GM21526 (cell line): ENCODE results near the gene CNTN1.
"Not testable (repeated sequence)": the region's sequence is repeated elsewhere in the genome, so short reads cannot be mapped to it uniquely, and the experiment has no call there.

Source experiments
- ATAC-seq: cut with Tn5 transposase; IDR thresholded peaks from one replicate; pipeline ENCODE4 v1.9.1; 2021; ENCODE audit warnings: moderate library complexity; ENCODE audit not compliant: unreplicated experiment, low FRiP score

Gene CNTN1

DNA sequence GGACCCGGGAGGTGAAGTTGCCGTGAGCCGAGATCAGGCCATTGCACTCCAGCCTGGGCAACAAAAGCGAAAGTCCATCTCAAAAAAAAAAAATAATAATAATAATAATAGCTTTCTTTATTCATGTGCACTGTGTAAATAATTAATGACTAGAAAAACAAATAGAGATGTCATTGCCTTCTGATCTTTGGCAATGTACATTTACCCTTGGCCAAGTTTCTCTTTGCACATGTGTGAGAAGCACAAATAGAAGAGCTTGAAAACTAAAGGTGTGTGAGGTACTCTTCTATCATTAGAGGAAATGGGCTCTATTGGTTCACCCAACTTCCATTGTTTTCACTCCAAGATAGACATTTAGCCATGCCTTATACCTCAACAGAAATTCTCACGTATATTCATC, 325.8 kb downstream of the CNTN1 start:
- ATAC-seq, result no peak

DNA sequence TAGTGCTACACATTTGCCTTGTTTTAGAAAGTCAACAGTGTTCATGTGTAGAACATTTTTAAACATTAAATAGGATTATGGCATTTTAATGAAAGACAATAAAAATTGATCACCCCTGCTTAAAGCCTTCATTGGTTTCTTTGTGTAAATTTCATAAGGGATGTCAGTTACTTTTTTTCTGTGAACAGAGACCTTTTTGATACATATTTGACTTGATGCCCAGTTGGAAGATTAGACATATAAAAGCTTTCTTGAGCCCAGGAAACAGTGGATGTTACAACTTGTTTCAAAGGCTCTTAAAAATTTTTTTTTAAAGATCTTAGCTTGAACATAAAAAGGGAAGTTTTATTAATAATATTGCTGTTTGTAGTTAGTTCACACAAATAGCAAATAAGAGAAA, 327.2 kb downstream of the CNTN1 start:
- no peak for ATAC-seq

DNA sequence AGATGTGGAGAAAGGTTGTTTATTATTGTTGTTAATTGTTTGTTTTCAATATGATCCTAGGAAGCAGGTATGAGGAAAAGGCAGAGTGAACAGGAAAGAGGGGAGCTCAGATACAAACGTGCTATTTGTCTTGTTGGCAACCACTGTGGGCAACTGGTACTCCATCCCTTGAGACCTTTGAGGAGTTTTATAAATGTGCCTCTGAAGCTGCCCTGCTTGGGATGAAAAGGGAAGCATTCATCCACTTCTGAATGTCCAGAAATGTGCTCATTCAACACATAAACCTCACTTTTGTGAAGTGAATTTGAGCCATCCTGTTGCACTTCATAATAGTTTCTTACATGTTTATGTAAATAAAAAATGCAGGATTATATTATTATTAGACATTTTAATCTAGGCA, 331.6 kb downstream of the CNTN1 start:
- no peak for ATAC-seq

DNA sequence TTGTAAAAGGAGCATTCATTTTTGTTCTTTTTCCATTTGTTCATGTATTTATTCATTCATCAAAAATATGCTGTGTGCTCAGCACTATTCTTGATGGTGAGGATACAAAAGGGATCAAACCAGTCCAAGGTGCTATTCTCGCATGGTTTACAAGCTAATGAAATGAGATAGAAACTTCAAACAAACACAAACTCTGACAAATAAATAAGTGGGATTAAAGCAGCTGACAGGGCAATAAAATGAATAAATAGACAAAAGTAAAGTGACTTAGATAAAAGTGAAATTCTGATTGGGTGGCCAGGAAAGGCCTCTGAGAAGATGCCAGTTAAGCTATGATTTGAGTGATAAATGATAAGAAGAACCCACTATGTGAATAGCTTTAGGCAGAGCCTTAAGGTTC, 333.9 kb downstream of the CNTN1 start:
- ATAC-seq, result no peak

DNA sequence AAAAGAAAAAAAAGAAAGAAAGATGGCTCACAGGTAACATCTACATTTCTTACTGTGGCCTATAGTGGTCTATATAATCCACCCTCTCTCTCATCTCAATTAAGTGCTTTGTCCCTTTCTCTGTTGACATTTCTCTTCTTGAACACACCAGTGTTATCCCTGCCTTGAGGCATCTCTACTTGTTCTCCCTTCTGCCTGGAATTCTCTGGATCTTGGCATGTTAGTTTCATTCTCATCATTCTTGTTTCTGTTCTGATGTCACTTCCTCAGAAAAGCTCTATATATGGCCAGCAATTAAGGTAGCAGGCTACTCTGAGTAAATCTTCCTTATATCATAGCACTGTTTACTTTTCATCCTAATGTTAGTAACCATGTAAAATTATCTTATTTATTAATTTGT, 340.1 kb downstream of the CNTN1 start:
- no peak for ATAC-seq

DNA sequence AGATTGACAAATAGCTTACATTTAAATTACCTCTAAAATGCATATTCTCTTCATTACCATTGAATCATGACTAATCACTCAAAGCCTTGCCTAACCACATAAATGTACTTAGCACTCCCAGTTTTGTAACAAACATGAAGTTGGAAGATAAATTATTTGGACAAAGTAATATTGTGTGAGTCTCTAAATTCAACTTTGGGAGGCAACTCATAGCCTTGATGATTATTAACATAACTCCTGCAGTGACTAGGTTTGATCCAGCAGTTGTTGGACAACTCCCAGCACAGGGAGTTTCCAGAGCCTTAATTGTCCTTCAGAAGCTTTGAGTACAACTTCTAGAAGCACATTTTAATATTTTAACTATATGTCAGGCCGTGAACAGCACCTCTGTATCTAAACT, 342.4 kb downstream of the CNTN1 start:
- no peak for ATAC-seq

DNA sequence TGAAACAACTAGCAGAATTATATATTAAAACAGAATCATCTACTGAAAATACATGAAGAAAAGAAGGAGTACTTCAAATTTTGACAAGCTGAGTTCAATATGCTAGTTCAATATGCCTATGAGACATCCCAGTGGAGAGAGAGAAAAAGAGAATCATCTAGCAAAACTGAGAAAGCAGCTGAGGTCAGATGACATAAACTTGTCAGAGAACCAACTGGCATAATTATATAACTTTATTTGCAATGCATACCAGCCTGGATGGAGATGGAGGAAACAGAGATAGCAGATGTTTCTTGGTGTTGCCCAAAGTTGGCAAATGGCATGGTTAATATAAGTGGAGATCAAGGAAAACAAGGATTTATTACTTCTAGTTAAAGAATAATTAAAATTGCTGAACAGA, 347.2 kb downstream of the CNTN1 start:
- ATAC-seq, result no peak

DNA sequence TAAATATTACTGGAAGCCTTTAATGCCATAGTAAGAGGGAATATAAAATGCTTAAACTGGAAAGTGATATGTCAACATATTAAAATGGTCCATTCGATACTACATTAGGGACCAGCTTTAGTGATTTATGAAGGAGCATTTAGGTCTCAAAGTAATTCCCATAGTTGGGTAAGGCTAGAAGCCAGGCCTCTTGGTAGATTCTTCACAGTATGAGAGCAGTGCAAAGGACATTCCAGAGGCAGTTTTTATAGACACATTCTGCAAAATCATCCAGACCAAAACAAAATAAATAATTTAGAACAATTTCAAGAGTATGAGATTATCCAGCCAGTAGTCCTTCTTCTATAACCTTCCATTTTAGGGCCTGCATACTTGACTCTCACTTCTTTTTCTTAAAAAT, 353.3 kb downstream of the CNTN1 start:
- no peak for ATAC-seq

DNA sequence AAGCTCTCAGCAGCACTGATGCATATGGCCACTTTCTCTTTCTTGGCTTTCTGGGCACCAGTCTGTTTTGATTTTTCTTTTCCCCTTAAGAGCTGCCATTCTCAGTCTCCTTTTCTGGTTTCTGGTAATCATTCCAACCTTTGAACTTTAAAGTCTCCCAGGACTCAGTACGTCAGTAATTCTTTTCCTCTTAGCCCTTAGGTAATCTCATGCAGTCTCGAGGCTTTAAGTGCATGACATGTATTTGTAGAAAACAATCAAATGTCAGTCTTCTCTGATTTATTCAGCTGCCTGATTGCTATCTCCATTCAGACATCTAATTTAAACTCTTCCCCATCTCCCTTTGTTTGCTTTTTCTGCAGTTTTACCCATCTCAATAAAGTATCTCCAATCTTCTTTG, 356.8 kb downstream of the CNTN1 start:
- no peak for ATAC-seq

DNA sequence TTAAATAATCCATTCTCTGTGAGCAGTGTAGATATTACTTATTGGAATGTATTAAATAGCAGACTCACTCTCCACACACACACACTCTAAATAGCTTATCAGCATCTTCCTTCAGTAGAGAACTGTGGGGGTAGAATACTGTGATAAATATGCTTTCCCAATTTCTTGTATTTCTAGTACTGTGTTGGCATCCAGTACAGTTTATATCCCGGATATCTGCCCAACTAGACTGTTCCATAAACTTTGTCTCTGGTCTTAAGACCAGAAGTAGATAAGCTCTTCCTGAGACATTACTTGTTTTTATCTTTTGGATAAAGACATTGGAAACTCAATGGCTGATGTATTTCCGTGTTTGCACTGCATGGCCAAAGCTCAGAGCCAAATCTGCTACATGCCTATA, 359.7 kb downstream of the CNTN1 start:
- ATAC-seq, result no peak

DNA sequence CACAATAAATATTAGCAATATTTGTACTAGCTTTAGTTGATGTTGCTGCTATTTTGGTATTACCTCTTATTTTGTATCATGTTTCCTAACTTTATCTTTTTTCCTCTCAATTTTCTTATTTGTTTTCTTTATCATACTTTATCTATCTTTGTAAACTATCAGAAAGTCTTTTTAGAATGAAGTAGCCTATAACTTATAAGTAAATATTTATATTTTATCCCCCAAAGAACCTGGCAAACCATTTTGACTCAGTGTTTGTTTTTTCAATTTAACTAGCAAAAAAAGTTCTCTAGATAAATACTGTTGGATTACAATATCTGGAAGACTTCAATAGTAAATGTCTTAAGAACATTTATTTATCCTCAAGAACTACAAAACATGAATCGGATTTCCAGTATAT, 360.2 kb downstream of the CNTN1 start:
- ATAC-seq, result no peak

DNA sequence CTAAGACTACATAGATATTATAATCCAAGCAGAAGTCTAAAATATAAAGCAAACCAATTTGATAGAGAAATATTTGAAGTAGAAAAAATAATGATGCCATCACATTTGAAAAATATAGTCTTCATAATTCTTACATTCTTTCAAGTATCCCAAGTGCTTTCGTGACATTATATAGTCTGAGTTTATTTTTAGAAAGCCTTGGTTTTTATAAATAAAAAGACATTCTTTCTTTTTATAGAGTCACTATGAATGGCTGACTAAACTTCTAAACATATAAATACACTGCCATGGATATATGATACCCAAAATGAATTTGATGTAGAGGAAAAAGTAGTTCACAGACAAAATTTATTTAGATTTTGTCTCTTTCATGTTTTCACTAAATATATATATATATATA, 360.8 kb downstream of the CNTN1 start:
- ATAC-seq, result no peak

DNA sequence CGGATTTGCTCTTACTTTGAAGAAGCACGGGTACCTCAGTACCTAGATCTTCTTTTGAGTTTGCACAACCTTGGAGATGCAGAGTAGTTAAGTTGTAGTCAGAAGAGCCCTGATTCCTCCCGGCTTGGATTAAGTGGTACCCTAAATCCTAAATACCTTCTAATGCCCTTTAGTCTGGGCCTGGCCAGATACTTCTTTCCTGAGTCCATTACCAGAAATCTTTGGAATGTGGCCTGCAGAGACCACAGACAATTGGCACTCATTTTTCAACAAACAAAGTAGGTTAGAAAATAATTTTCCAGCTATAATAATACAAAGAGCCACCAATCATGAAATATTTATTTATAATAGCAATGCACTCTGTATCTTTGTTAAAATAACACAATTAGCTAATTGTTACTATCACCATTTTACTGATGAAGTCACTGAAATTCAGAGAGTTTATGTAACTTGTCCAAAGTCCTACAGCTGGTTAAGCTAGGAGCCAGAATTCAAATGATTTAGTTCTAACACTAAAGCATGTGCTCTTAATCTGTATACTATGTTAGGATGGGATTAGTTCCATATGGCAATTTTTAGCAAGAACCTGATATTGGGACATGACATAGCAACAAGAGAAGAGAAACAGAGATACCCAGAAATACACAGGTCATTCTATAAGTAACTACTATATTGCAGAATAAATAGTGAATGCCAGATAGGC, 363.8 kb downstream of the CNTN1 start:
- ATAC-seq, result no peak

DNA sequence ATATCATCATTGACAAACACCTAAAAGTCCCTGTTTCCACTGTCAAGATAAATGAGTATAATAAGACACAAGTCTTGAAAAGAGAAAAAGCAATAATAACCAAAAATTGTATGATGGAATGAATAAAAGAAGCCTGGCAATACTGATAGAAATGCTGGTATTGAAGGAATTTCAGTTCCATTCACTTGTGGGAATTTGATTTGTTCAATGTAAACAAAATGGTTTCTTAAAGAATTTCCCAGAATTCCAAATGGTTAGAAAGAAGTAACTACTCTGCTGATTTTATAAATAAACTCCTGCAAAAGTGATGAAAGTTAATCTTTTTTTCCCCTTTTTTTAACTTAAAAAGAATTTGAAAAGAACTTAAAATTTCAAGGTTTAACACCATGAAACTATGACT, 366.0 kb downstream of the CNTN1 start:
- no peak for ATAC-seq

DNA sequence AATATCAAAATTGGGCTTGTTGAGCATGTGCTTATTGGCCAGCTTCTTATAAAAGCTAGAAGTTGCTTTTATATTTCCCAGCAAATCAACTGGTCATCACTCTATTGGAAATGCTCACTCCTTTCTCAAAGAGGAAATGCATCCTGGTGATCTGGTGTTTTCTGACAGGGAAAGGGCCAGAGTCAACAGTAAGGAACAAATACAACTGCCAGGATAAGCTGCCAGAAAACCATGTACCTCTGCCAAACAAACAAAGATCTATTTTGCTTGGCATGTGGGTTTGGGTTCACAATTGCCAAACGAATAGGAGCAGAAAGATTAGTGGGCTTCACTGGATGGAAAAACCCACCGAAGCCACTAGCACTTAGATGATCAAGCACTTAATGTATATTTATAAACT, 369.0 kb downstream of the CNTN1 start:
- no peak for ATAC-seq

DNA sequence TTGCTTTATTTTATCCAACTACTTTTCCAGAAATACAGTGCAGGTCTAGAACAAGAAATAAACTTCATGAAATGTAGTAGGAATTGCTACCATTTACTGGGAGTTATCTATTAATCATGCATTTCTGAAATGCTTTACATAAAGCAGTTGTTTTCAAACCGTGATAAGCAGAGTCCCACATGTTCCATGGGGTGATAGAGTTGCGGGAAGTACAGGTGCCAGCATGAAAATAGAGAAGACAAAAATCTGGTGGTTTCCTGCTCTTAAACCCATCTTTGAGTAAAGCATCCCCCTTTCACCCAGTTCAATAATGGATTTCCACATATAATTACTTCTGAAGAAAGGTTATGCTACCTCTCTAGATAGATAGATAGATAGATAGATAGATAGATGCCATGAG, 372.2 kb downstream of the CNTN1 start:
- ATAC-seq, result no peak

DNA sequence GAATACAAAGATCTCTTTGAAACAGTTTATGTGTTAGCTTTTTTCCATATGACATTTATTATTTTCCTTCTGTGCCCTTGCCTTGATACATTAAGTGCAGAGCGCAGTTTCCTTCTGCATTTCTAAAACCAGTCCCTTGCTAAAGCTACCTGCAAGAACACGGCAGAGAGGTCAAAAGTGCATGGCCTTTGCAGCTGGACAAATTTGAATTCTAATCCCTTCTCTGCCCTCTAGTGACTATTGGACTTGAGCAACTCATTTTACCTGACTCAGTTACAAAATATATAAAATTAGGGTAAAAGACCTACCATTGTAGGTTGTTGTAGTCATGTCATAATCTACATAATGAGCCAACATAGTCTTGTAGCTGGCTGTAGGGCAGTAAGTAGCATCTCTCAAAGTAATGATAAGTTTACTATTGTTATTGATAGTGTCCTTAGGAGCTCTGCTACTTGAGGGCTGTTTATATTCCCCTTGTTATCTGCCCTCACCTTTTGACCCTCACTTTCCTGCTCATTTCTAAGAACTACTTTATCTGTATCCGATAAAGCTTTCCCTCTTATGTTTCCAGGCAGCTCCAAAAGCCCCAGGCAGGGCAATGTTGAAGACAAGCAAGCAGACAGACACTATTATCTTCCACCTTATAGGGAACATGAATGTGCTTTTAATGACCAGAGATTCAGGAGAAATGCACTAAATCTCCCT, 375.9 kb downstream of the CNTN1 start:
- ATAC-seq, result no peak

DNA sequence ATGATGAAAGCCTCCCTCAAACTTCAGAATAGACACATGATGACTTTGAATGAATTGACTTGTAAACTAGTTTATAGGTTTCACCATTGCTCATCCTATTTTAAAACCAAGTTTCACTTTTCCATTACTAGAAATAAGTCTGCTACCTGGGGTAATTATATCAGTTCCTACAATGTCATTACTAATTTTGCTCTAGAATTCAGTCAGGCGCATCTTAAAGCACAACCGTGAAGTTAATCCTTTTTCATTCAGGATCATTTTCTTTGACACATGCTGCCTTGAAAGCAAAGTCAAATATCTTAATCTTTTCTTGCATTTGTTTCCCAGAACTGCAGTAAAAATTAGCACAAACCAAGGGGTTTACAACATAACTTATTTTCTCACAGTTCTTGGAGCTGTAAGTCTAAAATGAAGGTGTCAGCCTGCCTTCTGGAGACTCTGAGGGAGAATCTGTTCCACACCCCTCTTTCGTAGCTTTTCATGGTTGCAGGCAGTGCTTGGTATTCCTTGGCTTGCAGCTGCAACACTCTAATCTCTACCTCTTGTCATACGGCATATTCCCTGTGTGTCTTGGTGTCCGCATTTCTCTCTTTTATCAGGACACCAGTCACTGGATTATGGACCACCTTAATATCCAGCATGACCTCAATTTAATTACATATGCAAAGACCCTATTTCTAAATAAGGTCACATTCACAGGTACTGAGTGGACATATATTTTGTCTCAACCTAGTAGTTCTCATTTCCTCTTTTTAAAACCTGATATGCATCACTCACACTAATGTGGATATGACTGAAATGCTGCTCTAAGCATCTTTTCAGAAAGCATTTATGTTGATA, 381.6 kb downstream of the CNTN1 start:
- ATAC-seq, result peak; percentile 89

DNA sequence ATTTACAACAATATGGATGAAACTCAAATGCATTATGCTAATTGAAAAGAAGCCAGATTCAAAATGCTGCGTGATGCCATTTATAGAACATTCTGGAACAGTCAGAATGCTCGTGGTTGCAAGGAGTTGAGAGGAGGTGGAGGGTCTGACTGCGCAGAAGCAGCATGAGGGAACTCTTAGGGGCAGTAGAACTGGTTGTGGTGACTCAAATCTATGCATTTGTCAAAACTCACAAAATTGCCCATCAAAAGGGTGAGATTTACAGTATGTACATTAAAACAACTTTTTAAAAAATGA, 382.2 kb downstream of the CNTN1 start:
- peak; percentile 13 for ATAC-seq

DNA sequence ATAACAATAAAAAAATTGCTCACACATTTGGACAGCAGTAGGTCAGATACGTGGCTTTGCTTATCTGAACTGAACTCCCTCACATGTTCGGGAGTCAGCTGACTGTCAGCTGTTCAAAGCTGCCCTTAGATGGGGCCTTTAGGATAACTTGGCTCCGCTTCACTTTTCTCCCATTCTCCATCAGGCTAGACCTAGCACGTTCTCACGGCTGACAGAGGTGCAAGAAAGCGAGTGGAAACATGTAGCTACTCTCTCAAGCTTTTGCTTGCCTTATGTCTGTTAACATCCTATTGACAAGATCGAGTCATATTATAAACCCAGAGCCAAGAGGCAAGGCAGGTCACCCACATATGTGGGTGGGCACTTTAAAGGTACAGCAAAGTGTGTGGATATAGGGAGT, 383.9 kb downstream of the CNTN1 start:
- no peak for ATAC-seq

DNA sequence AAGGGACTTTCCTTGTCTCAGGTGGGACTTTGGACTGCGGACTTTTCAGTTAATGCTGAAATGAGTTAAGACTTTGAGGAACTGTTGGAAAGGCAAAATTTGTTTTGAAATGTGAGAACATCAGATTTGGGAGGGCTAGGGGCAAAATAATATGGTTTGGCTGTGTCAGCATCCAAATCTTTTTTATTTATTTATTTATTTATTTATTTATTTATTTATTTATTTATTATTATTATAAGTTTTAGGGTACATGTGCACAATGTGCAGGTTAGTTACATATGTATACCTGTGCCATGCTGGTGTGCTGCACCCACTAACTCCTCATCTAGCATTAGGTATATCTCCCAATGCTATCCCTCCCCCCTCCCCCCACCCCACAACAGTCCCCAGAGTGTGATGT, 389.0 kb downstream of the CNTN1 start:
- ATAC-seq, result not testable (repeated sequence)

DNA sequence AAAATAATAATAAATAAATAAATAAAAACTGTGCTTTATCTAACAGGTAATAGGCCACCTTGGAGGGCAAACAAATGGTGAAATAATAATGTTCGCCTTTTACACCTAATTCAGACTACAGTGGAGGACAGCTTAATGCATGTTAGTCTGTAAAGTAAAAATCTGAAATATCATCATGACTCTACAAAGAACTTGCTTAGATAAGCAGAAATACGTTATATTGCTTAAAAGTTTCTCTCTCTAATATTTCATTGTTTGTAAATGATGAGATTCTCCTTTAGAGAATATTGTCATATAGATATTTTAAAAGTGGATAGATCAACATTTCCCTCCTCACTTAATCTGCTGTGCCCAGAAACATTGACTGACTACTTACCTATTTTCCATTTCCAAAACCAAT, 397.2 kb downstream of the CNTN1 start:
- ATAC-seq, result no peak
